CD4-positive, alpha-beta T cell treated with Interleukin-15 for 1 hour (primary cell): Measurements from ENCODE around the gene CARS2.
"Not testable (repeated sequence)": the region's sequence is repeated elsewhere in the genome, so short reads cannot be mapped to it uniquely, and the experiment has no call there.

Experiments
- DNase-seq: peaks from one replicate; pipeline ENCODE4 v3.0.0-alpha.2; 2020

Gene CARS2

GRCh38 chr13:110680852-110681251 is 25.1 kb downstream of the CARS2 start:
- no peak for DNase-seq

GRCh38 chr13:110677731-110678545 is 28.0 kb downstream of the CARS2 start:
- peak; percentile 34 for DNase-seq

- DNase-seq, result peak; percentile 54
These were observed 29.0 kb downstream of the CARS2 start for GRCh38 chr13:110676595-110677587.

- DNase-seq, result not testable (repeated sequence)
These were observed 36.1 kb downstream of the CARS2 start for GRCh38 chr13:110669814-110670213.

- no peak for DNase-seq
These were observed 36.9 kb downstream of the CARS2 start for GRCh38 chr13:110669036-110669435.

- DNase-seq, result no peak
These were observed 39.7 kb downstream of the CARS2 start for GRCh38 chr13:110666255-110666533.

GRCh38 chr13:110665491-110666254 is 40.2 kb downstream of the CARS2 start:
- DNase-seq, result peak; percentile 57

- DNase-seq, result no peak
These were observed 41.2 kb downstream of the CARS2 start for GRCh38 chr13:110664673-110665072.

- DNase-seq, result no peak
These were observed 41.9 kb downstream of the CARS2 start for GRCh38 chr13:110664041-110664440.

- no peak for DNase-seq
These were observed 42.4 kb downstream of the CARS2 start for GRCh38 chr13:110663491-110663890.

GRCh38 chr13:110662777-110663443 is 43.0 kb downstream of the CARS2 start:
- DNase-seq, result no peak

- no peak for DNase-seq
These were observed 43.8 kb downstream of the CARS2 start for GRCh38 chr13:110662091-110662490.

GRCh38 chr13:110661256-110661655 is 44.7 kb downstream of the CARS2 start:
- no peak for DNase-seq

- peak; percentile 36 for DNase-seq
These were observed 47.6 kb downstream of the CARS2 start for GRCh38 chr13:110658218-110658911.

GRCh38 chr13:110657196-110657595 is 48.7 kb downstream of the CARS2 start:
- DNase-seq, result no peak

- DNase-seq, result no peak
These were observed 52.1 kb downstream of the CARS2 start for GRCh38 chr13:110653851-110654250.

GRCh38 chr13:110653271-110653670 is 52.6 kb downstream of the CARS2 start:
- no peak for DNase-seq

GRCh38 chr13:110652764-110653163 is 53.2 kb downstream of the CARS2 start:
- no peak for DNase-seq

GRCh38 chr13:110652231-110652730 is 53.6 kb downstream of the CARS2 start:
- DNase-seq, result no peak

GRCh38 chr13:110651726-110652230 is 54.1 kb downstream of the CARS2 start:
- no peak for DNase-seq

GRCh38 chr13:110651271-110651670 is 54.6 kb downstream of the CARS2 start:
- no peak for DNase-seq
